GM19328 (cell line): ENCODE data around the gene NCKAP1.
A peak's percentile ranks its signal among the peaks of the same experiment; 100 is the strongest.

Experiments
- ATAC-seq: cut with Tn5 transposase; IDR thresholded peaks from one replicate; pipeline ENCODE4 v1.9.1; 2021; ENCODE audit warnings: mild to moderate bottlenecking, moderate library complexity; ENCODE audit not compliant: unreplicated experiment

NCKAP1 gene

DNA sequence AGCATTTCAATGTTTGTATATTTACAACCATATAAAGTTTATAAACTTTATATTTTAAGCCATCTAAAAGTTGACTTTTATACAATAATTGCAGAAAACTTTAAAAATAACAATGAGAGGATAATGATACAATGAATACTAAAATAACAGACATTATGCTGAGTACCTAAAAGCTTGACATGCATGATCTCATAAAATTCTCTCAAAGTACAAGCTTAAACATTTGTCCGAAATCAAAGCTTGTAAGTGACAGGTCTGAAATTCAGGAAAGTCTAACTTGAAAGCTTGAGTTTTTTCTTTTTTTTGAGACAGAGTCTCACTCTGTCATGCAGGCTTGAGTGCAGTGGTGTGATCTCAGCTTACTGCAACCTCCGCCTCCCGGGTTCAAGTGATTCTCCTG is 87.7 kb downstream of the NCKAP1 start:
- no peak for ATAC-seq

DNA sequence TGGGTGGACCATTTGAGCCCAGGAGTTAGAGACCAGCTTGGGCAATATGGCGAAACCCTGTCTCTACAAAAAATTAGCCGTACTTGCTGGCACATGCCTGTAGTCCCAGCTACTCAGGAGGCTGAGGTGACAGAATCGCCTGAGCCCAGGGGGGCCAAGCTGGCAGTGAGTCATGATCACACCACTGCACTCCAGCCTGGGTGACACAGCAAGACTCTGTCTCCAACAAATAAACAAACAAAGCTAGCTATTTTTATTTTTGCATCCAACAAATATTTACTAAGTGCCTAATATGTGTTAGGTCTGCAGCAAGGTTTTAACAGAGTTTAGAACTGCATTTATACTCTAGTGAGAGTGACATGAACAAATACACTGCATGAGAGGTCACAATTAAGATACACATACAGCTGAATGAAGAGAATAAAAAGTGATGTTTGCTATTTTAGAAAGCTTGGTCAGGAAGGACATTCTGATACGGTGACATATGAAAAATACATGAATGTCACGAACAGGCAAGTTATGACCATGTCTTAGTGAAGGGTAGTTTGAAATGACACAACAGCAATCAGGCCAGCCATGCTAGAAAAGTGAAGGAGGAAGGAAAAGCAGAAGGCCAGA is 88.6 kb downstream of the NCKAP1 start:
- no peak for ATAC-seq

DNA sequence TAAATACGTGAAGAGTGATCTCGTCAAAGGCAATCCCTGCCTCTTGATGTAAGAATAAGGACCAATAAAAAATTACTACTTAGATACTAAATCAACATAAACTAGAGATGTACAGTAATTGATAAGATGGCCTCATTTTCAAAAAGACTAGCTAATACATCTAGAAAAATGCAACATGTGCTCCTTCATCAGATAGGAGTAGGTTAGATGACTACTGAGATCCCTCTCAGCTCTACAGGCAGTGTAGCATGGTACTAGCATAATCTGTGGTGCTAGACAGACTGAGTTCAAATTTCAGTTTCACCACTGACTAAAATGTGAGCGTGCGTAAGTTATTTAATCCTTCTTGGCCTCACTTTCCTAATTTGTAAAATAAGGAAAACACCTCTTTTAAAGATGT is 89.2 kb downstream of the NCKAP1 start:
- no peak for ATAC-seq

DNA sequence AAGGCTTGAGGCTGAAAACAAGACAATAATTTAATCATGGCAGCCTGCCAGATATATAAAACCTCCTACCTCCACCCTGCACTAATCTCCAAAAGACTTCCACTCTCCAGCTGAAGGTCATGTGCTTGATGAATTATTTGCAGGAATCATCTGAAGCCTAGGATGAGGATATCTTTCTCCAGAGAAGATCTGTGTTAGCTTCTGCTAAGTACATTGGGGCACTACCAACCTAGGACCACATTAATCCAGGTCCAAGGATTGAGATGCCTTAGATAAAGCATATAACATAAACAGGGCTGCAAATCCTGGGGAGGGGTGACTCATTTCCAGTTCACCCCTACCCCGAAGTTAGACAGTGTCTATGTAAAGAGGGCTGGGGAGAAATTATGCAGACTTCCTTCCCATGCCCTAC is 91.3 kb downstream of the NCKAP1 start:
- ATAC-seq: no peak

DNA sequence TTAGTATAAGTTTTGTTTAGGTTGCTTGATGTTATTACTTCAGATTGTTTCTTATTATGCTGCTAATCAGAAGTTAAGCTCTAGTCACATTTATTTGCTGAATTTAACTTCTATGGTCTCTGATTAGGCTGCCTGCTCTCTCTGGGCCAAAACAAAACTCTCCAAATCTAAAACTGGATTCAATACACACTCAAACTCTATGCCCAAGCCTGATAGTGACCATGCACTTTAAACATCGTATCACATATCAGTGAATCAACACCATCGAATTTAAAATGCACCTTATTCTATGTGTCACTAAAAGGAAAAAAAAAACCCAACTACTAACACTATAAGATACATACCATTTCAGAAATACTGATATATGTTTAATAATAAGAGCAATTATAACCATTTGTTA is 94.9 kb downstream of the NCKAP1 start:
- ATAC-seq: no peak

DNA sequence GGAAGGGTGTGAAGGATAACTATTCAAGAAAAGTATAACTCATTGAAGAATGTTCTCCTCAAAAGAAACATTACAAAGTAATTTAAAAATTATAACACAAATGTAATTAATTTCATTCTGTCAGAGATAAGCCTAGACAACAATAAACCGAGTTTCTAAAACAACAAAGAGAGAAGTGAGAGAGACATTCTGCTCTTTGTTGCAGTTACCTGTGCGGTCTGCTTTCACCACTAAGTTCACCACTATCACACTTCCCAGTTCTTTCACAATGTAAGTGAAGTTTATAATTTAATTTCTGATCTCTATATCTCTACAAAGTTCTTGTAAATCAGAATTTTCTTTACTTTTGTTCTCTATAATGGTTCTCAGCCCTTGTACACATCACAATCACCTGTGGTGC is 95.5 kb downstream of the NCKAP1 start:
- ATAC-seq: no peak

DNA sequence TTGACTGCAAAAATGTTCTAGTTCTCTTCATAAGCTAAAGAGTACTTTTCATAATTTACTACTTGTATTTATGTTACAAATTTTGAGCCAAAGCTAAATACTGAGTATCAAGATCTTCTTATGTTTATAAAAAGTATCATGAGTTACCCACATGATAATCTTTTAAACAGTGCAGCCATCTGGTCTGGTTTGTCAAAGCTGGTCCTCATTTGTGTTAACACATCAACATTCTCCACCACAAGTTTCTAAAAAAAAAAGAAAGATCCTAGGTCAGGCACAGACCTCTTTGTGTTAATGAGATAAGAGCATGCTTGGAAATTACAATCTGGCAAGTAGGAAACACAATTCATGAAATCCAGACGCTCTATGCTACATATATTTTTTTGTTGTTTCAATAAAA is 96.3 kb downstream of the NCKAP1 start:
- ATAC-seq: no peak

DNA sequence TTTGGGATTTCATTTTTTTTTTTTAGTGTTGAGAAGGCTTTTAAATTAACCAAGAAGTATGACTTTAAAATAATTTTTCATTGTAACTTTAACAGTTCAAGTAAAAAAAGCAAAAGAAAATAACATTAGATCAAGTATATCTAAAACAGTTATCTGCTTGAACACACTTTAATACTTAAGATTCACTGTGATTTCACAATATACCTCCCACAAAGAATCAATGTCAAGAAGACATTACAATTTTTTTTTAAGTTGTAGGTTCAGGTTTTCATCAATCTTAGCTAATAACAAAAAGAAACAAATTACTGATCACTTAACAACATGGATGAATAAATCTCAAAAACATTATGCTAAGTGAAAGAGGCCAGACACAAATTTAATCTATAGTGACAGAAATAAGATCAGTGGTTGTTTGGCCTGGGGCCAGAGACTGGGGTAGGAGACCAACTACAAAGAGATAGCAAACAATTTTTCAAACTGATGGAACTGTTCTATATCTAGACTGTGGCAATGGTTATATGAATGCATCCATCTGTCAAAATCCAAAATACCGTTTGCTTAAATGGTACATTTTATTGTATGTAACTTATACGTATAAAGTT is 97.0 kb downstream of the NCKAP1 start:
- ATAC-seq: no peak

DNA sequence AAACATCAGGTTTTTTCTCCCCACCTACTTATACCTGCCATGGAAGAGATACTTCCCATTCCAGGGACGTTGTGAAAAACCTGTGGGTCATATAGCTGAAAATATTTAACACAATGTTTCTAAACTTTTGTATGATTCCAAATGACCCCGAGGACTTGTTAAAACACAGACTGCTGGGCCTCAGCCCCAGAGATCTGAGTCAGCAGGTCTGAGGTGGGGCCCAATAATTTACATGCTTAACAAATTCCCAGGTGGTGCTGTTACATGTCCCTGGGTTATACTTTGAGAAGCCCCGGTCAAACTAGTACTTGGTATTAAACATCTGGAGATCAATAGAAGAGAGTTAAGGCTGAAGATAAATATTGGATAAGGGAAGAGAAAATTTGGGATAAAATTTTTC is 100.4 kb downstream of the NCKAP1 start:
- ATAC-seq: no peak

DNA sequence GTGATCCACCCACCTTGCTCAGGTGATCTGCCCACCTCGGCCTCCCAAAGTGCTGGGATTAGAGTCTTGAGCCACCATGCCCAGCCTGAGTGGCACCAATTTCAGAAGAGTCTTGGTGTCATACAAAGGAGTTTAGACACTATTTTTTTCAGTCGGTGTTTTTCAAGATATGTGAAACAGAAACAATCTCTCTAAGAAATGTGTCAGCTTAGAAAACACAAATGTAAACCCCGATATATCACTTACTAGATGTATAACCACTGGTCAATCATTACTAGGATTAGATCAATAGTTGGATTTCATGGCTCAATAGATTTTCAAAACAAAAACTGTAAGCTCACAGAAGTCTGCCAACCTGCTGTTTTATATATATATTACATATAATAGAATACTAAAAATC is 104.6 kb downstream of the NCKAP1 start:
- no peak for ATAC-seq

DNA sequence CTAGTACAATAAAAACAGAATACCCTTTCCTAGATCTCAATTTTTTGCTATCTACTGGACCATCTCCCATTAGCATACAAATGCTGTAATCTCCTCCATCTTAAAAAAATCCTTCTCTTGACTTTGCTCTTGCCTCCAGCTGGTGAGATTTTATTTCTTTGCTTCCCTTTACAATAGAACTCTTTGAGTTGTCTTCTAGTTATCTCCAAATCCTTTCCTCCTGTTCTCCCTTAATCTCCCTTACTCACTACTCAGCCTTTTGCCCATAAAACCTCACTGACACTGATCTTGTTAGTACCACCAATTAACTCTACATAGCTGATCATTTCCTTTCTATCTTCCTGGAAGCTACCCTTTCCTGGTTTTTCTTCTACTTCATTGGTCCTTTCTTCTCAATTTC is 108.3 kb downstream of the NCKAP1 start:
- no peak for ATAC-seq

DNA sequence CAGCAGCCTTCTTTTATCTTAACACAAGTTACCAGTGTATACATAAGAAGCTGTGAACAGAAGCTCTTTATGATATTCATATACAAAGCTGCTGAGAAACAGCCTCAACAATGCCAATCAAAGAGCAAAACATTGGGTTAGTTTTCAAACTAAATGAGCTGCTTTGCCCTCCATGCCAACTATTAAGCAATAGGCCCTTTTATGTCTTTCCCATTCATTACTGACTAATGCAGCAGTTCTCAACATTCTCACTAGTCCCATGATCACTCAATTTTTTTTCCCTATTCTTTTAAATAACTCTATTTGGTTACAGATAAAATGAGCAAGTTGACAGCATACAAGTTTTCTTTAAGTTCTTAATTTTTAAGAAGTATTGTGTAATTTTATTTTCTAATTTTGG is 114.0 kb downstream of the NCKAP1 start:
- ATAC-seq: no peak

DNA sequence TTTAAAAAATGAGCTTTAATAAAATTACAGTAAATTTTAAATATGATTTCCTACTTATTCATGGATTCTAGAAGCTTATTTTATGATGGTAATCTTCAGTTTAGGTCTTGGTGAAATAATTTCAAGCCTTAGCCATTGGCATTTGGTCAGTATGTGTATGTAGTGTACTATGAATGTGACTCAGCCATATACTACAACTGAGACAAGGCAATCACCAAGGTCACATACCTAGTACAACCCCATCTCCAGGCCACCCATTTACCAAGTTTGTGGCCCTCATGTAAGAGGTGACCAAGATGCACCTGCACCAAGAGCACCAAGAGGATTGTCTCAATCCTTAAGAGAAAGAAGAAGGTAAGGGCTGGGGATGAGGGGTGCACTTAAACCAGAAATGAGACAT is 117.0 kb downstream of the NCKAP1 start:
- no peak for ATAC-seq

DNA sequence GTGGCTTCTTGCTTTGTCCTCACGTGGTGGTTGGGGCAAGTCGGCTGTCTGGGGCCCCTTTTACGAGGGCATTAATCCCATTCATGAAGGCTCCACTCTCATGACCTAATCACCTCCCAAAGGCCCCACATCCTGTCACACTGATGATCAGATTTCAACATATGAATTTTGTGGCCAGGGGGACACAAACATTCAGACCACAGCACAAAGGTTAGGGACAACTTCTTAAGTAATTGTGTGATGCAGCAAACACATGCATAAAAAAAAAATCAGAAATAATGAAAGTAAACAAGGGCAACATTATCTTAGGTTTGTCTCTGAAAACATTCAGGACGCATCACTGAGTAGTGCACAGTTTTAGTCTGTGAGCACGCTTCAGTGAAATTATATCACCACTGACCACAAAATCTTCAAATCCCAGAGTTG is 117.6 kb downstream of the NCKAP1 start:
- peak; percentile 57 for ATAC-seq

DNA sequence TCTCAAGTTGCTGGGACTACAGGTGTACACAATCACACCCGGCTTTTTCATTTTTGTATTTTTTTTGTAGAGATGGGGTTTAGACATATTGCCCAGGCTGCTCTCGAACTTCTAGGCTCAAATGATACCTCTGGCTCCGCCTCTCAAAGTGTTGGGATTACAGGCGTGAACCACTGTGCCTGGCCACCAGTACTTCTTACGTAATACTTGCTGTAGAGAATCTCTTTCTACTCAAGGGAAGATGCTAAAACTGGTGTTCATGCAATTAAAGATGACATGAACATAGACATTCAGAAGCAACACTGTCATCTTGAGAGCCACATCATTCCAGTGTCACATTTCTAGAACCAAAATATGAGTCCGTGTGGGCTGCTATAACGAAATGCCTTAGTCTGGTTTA is 118.2 kb downstream of the NCKAP1 start:
- no peak for ATAC-seq

DNA sequence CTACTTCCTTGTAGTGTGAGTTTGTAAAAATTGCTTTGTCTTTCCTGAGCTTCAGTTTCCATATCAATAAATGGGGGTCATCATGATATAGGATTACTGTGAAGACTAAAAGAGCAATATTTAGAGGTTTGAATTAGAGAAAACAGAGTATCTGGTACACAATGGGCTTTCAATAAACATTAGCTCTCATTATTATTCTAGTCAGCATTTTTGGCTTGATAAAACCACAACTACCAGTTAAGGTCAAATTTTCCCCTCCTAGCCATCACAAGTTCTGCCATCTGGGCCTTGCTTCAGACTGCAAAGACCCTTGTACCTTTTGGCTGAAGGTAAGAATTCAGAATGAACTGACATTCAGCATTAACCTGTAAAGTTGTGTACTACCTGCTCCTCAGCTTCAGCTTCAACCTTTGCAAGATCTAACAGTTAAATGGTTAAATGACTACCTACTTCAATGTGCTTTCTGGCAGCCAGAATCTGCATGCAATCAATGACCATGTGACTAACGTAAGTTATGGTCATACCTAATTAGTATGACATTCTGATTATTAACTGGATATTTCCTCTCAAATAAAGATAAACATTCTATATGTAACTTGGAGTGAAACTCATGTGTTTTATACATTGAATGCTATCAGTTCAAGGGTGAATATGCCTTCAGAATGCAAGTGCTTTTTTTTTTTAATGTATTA is 119.2 kb downstream of the NCKAP1 start:
- no peak for ATAC-seq

DNA sequence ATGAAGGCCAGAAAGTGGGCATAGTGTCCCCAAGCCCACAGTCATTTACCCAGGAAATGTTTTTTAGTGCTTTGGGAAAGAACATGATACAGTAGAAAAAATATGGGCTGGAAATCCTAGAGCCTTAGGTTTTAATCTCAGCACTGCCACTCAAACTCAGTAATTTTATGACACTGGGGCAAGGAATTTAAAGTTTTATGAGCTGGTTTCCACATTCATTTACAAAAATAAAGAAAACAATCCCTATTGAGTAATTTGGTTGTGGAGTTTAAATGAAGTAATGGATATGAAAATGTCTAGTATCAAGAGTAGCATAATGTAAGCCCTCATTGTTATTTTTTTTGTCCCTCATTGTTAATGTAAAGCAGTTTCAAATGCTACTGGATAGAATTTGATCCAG is 120.3 kb downstream of the NCKAP1 start:
- no peak for ATAC-seq

DNA sequence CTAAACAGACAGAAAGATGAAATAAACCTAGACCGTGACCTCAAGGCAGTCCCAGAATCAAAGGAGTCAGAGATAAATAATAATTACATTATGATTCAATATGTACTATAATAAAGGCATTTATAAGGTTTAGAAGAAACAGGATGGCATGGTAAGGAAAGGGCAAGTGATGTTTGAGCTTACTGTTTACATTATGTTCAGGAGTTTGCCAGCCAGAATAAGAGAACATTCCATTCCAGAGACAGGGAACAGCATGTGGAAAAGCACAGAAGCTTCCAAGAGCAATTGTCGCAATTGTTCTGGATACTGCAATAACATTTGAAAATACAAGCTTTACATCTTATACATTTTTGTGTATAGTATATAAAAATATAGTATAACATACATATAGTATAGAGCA is 121.8 kb downstream of the NCKAP1 start:
- no peak for ATAC-seq

DNA sequence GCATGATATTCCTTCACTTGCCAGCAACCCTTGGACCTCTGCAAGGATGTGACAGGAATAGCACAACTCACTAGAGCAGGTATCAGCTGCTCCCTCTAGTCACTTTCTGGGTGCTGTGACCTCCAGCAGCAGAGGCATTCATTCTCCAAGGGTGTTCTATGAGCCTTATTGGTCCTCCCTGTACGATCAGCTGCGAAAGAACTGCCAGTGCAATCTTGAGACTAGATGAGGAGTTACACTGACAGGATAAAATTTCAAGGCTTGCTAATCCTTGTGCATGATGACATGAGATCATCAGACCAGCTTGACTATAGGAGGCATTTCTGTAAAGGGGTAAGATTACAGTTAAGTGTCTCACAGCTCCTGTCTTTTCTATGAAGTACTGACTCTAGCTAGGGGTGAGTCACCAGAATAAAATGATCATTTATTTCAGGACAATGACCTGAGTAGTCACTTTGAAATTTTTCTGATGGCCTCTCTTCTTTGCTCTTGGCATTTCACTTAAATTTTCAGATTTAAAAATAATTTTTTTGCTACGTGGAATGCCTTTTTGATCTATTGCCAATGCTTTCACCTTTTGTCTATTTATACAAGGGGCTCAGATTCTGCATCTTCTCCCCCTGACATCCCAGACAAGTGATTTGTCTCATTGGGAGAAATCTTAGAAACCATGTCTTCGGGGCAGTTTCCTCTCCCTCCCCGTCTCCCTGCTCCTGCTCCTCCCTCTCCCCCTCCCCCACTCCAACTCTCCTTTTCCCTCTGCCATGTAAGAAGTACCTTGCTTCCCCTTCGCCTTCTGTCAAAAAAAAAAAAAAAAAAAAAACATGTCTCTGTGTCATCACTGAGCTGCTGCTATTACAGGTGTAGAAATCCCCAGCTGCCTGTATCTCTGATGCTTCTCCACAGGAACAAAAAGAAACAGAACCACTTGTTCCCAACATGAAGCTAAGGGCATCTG is 122.6 kb downstream of the NCKAP1 start:
- no peak for ATAC-seq

DNA sequence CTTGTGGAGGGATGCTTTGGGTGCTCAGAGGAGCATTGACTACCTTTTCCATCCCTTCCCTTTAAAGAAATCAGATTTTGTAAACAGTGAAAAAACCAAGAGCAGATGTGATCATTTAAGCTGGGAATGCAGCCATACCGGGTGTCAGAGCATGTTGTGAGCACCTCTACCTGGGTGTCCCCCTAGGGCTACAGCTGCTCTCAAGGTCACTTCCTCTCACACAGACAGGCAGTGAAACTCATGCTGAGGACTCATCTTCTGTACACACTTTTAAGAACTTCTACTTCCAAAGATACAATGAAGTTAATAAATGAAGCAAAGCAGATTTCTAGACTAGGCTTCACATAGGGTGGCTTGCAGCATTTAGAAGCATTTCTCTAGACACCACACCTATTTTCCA is 123.4 kb downstream of the NCKAP1 start:
- ATAC-seq: no peak

DNA sequence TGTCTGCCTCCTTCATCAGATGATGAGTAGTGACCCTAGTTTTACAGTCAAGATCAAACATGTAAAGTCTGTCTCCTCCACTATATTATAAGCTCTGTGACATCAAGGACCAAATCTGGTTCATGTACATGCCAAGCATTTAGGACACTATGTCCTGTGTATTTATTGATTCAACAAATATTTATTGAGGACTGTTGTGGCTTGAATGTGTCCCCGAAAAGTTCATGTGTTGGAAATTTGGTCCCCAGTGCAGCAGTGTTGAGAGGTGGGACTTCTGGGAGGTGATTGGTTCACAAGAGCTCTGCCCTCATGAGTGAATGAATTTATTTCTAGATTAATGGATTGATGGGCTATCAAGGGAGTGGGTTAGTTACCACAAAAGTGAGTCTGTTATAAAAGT is 125.2 kb downstream of the NCKAP1 start:
- no peak for ATAC-seq
